NCI-H187 treated with DMSO at 0.1 percent for 48 hours (cell line): ENCODE results near the gene USP12.
"Not testable (repeated sequence)": the region's sequence is repeated elsewhere in the genome, so short reads cannot be mapped to it uniquely, and the experiment has no call there.

Experiments
- DNase-seq: peaks from one replicate; lab custom pipeline; 2025; lab: John Stamatoyannopoulos, UW

The USP12 gene

GRCh38 chr13:27076421-27076820, 95.2 kb downstream of the USP12 start:
- no peak for DNase-seq

- no peak for DNase-seq
These were observed 98.4 kb downstream of the USP12 start for GRCh38 chr13:27073186-27073585.

- DNase-seq = not testable (repeated sequence)
These were observed 105.5 kb downstream of the USP12 start for GRCh38 chr13:27066123-27066522.

DNA sequence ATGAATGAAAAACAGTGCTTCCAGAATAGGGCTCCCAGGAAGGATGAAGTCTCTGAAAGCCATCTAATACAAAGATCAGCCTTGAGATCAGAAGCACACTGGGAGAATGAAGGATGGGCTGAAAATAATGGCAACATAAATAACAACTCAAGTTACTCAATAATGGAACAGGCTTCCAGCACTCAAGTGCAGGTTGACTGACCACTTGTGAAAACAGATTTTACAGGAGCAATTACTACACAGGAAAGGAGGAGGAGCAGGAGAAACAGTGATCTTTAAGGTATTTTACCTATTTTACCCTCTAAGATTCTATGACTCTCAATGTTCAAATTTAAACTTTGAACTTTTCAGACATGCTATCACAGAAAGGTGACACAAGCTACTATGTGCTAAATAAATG, 106.0 kb downstream of the USP12 start:
- no peak for DNase-seq

DNA sequence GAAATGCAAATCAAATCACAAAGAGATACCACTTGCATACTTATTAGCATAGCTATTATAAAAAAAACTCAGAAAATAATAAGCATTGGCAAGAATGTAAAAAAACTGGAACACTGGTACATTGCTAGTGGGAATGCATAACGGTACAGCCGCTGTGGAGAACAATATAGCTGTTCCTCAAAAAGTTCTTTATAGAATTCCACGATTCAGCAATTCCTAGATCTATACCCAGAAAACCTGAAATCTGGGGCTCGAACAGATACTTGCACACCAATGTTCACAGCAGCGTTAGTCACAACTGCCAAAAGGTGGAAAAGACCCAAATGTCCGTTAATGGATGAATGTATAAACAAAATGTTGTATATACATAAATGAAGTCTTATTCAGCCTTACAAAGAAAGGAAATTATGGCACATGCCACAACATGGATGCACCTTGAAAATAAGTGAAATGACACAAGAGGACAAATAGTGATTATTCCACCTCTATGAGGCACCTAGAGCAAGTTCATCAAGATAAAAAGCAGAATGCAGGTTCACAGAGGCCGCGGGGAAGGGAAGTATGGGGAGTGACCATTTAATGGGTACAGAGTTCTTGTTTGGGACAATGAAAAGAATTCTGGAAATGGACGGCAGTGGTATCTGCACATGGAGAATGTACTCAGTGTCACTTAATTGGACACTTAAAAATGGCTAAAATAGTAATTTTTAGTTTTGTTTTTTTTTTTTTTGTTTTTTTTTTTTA, 107.2 kb downstream of the USP12 start:
- no peak for DNase-seq

DNA sequence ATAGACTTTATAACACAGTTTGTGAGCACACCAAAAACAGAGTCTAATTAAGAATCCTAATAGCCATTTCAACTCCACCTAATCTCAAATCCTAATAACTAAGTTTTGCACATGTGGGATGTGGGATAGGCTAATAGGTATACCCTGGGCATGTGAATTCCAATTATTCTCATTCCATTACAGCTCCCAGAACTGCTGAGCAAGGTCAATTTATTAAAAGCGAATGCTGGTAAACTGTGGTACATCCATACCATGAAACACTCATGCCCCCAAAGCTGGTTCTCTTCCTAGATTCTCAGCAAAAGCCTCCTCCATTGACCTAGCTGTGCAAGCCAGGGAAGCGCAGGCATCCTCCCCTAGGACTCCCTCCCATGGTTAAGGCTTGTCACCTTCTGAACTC, 113.8 kb downstream of the USP12 start:
- DNase-seq = no peak

DNA sequence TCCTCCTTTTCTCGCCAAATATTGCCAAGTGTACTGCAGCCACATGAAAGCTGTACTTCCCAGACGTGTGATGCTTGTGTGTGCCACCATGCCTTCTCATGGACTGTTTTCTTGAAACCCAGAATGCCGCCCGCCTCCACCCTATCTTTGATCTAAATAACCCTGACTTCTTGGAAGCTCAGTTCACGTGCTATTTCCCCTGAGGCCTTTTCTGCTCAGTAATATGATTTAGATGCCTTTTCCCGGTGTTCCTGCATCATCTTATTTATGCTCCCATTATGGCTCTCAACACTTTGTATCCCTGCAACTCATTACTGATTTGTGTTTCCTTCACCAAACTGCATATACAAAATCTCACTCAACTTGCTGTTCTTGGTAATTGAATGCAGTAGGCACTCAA, 116.1 kb downstream of the USP12 start:
- DNase-seq = no peak

- no peak for DNase-seq
These were observed 116.9 kb downstream of the USP12 start for GRCh38 chr13:27054760-27055159.

- no peak for DNase-seq
These were observed 117.6 kb downstream of the USP12 start for GRCh38 chr13:27053902-27054595.

DNA sequence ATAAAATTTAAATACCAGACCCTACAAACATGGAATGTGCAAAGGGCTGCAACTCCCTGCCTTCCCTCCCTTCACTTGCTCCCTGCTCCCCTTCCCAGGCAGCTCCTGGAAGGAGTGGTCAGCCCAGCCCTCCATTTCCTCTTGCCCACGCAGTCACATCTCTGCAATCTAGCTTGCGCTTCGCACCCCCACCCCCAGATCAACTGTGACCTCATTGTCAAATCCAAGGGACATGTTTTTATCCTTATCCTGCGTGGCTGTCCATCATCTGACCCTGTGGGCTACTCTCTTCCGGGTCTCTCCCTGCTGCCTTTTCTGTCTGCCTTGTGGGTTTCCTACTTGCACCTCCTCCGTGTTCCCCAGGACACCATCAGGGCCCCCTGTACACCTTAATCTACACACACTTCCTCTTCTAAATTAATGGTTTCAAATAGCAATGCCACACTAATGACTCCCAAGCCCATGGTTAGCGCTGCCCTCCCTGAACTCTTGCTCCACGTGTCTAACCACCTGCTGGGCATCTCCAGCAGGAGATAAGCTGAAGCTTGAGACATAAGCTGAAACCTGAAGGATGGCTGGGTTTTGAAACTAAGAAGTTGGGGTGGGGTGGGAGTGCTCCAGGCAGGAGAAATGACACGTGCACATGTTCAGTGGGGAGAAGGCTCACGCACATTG, 118.3 kb downstream of the USP12 start:
- no peak for DNase-seq

DNA sequence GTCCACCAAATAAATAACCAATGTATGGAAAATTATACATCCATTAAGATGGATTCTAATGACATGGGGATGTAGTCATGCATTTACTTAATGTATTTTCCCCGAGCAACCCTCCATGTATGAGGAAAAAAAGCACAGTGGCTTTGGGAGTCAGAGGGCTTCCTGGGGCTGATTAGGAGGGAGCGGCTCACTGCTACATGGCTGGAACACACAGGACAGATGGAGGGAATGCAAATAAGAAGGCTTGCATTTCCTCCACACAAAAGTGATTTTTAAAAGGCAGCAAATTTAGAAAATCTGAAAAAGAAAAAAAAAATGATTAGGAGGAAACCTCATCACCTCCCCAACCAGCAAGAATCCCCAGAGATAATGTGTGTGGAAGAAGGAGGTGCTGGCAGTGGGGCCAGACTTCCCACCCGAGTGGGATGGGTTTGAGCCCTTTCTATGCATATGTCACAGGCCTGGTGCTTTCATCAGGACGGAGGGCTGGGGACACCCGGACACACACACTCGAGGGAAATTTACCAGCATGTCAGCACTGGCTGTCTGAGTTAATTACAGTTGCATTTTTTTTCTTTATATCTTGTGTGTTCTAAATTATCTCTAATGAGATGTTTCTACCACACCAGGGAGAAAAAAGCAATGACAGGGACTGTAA, 118.9 kb downstream of the USP12 start:
- DNase-seq = no peak

DNA sequence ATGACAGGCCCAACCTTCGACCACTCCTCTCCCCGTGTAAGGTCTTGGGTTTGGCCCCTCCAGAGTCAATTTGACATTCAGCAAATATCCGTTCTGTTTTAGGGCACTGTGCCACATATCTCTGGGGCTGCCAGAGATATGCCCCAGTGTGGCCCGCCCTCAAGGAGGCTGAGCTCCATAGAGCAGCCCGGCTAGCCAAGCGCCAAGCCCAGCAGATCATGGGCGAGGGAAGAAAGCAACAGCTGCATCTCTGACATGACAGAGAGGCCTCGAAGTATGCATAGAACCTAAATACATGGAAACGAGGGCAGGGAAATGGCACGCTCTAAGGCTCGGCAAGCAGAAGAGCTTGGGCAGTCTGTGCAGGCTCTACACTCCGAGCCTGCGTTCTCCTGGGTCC, 124.5 kb downstream of the USP12 start:
- no peak for DNase-seq

GRCh38 chr13:27044837-27045570, 126.6 kb downstream of the USP12 start:
- DNase-seq = no peak

DNA sequence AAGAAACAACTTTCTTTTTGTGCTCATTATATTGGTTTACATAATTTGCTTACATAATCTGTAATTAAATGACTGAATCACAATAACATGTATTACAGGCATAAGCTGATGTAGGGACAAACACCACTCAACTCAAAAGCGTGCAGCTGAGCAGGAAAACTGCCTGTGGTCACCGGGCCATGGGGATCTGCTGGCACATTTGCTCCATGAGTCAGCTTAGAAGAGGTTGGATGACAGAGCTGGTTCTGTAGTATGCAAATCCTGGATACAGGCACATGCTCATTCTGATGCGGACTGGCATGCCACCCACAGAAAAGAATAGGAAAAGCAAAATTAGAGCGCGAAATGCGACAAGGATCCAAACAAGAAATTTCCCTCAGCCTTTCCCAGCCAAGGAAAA, 128.6 kb downstream of the USP12 start:
- no peak for DNase-seq

GRCh38 chr13:27041341-27041740, 130.3 kb downstream of the USP12 start:
- no peak for DNase-seq

- DNase-seq = no peak
These were observed 130.8 kb downstream of the USP12 start for GRCh38 chr13:27040826-27041108.

GRCh38 chr13:27039171-27039701, 132.4 kb downstream of the USP12 start:
- DNase-seq = no peak

GRCh38 chr13:27038323-27038722, 133.3 kb downstream of the USP12 start:
- no peak for DNase-seq

DNA sequence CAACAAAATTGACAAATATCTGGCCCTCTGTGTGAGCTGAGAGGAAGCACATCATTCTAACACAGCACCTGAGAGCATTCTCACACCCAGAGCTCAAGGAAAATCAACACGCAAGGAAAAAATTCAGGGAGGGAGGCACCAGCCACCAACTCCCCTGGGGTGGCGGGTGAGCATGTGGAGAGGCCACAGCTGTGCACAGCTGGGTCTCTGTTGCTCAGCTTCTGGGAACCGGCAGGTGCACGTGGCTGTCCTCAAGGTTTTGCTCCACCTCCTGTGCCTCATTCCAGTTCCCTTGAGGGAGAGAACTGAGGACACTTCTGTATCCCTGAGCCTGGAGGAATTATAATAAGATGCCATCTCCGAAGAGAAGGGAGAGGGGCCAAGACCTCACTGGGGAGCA, 134.0 kb downstream of the USP12 start:
- DNase-seq = no peak

- no peak for DNase-seq
These were observed 134.4 kb downstream of the USP12 start for GRCh38 chr13:27037171-27037570.

- no peak for DNase-seq
These were observed 135.2 kb downstream of the USP12 start for GRCh38 chr13:27036236-27036981.
